ENCODE data around the gene HRH2. TPM values are rescaled to one million over a fixed set of nuclear protein-coding genes. Genes with fewer than 3 reads are reported as not detected.

HRH2 gene
- total and polyA plus RNA-seq, 8 donors = 4.1 to 22.0 (median 8.2) TPM

DNA sequence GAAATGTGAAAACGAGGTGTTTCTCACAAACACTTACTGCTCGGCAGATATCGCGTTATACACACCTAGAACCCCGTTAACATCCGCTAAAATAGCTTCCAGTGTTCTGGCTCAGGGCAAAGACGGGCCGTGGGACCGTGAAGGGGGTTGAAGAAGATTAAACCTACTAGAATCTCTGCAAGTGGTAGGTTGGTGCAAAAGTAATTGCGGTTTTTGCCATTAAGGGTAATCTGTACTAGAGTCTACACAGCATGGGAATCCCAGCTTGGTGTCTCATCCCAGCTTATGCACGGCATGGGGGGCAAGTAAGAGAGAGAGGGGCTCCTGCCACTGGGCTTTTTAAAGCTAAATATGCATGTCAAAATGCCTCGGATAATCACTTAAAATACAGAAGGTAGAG, 43.9 kb downstream of the HRH2 start:
- intact Hi-C loops (cut with DNase I) = no loop called here
- no peaks in the 10 kb centered on the region for H3K27me3 ChIP-seq
- H3K9me3 ChIP-seq = peaks cover 0 to 3% of the 10 kb centered on the region in 2 donors
- H3K4me1 ChIP-seq = peaks cover 0 to 2% of the 10 kb centered on the region in 2 donors
- H3K4me3 ChIP-seq = no peak overlapping the region
- H3K27ac ChIP-seq = no peak overlapping the region
- DNase-seq (no peak), ATAC-seq (no peak)
- TF ChIP-seq, protein P1, sequence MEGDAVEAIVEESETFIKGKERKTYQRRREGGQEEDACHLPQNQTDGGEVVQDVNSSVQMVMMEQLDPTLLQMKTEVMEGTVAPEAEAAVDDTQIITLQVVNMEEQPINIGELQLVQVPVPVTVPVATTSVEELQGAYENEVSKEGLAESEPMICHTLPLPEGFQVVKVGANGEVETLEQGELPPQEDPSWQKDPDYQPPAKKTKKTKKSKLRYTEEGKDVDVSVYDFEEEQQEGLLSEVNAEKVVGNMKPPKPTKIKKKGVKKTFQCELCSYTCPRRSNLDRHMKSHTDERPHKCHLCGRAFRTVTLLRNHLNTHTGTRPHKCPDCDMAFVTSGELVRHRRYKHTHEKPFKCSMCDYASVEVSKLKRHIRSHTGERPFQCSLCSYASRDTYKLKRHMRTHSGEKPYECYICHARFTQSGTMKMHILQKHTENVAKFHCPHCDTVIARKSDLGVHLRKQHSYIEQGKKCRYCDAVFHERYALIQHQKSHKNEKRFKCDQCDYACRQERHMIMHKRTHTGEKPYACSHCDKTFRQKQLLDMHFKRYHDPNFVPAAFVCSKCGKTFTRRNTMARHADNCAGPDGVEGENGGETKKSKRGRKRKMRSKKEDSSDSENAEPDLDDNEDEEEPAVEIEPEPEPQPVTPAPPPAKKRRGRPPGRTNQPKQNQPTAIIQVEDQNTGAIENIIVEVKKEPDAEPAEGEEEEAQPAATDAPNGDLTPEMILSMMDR (IDR thresholded peaks at IDR 0.05) = no peak
- H3K36me3 ChIP-seq = peaks cover 0 to 36% of the 10 kb centered on the region in 2 donors

- DNase-seq (no peak), ATAC-seq (no peak)
- Histone ChIP-seq H3K27me3 (no peaks in the 10 kb centered on the region), H3K36me3 (peaks cover 0 to 40% of the 10 kb centered on the region in 2 donors), H3K27ac (no peak overlapping the region), H3K9me3 (peaks cover 0 to 3% of the 10 kb centered on the region in 2 donors), H3K4me1 (no peaks in the 10 kb centered on the region), H3K4me3 (no peak overlapping the region)
- TF ChIP-seq, protein P1 (IDR thresholded peaks at IDR 0.05) = no peak
- intact Hi-C loops (cut with DNase I) = no loop called here
Measured at GRCh38 chr5:175706499-175706898, 48.6 kb downstream of the HRH2 start.

DNA sequence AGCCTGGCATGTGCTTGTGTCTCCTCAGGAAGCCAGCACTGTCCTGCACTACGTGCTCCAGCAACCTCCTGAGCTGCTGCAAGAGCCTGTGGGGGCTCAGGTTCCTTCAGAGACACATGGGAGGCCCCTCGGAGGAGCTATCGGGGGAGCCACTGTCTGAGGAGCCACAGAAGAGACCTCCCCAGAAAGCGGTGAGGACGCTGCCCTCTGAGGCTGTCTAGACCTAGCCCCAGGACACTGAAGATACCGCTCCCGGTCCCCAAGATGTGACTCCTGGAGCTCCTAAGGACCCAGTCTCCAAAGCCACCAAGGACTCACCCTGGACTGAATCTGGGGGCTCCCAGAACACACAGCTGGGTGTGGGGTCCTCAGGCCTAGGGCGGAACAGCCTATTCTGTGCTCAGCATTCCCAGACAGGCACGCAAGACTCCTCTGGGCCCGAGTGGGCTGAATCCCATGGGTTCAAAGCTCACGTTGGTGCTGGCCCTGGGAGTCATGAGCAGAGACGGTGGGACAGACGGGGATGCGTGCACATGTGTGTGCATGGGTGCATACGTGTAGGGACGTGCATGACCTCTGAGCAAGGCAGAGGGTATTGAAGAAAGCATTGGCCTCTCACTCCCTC, 50.0 kb downstream of the HRH2 start:
- intact Hi-C loops (cut with DNase I) = no loop called here
- TF ChIP-seq, protein P1 (IDR thresholded peaks at IDR 0.05) = no peak
- ATAC-seq (no peak), DNase-seq (no peak)
- H3K4me3 ChIP-seq = no peak overlapping the region
- H3K27me3 ChIP-seq = no peaks in the 10 kb centered on the region
- H3K36me3 ChIP-seq = peaks cover 0 to 40% of the 10 kb centered on the region in 2 donors
- peaks cover 0 to 3% of the 10 kb centered on the region in 2 donors for H3K9me3 ChIP-seq
- no peak overlapping the region for H3K27ac ChIP-seq
- H3K4me1 ChIP-seq = no peaks in the 10 kb centered on the region

- Histone ChIP-seq H3K4me1 (no peaks in the 10 kb centered on the region), H3K27ac (no peak overlapping the region), H3K36me3 (peaks cover 0 to 40% of the 10 kb centered on the region in 2 donors), H3K4me3 (no peak overlapping the region), H3K9me3 (peaks cover 0 to 7% of the 10 kb centered on the region in 2 donors), H3K27me3 (no peaks in the 10 kb centered on the region)
- DNase-seq = no peak
- TF ChIP-seq, protein P1 (IDR thresholded peaks at IDR 0.05) = no peak
- intact Hi-C loops (cut with DNase I) = no loop called here
- ATAC-seq = no peak
Measured at GRCh38 chr5:175709276-175709781, 51.5 kb downstream of the HRH2 start.

DNA sequence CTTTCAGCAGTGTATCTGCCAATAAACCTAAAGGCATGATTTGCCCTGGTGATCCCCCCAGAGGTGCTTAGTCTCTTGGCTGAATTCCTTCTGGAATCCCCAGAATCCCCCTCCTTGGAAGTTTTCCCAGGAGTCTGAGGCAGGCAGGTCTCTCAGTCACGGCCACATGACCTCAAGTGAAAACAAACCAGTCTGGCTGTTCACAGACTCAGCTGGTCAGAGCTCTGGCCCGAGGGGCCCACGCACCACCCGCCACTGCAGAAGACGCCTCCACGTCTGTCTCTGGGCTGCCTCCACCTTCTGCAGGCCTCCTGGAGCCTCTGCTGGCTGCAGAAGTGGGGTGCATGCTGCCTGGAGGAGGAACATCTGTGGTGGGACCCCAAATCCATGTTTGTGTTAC, 52.5 kb downstream of the HRH2 start:
- Histone ChIP-seq H3K36me3 (peaks cover 0 to 40% of the 10 kb centered on the region in 2 donors), H3K4me3 (no peak overlapping the region), H3K27me3 (no peaks in the 10 kb centered on the region), H3K27ac (no peak overlapping the region), H3K9me3 (peaks cover 0 to 8% of the 10 kb centered on the region in 2 donors), H3K4me1 (no peaks in the 10 kb centered on the region)
- intact Hi-C loops (cut with DNase I) = loop anchor here in 1 of 2 donors (10.0 kb wide), 1 partner anchor 176 kb away; no protein-coding TSS in a partner anchor
- ATAC-seq (no peak), DNase-seq (no peak)
- TF ChIP-seq, protein P1 (IDR thresholded peaks at IDR 0.05) = no peak

All from left lung (tissue), 10 donors.